Measurements from ENCODE around the gene TM6SF1. TPM values are rescaled to one million over a fixed set of nuclear protein-coding genes. Genes with fewer than 3 reads are reported as not detected.
A peak's percentile ranks its signal among the peaks of the same experiment; 100 is the strongest.
"Not testable (repeated sequence)": the region's sequence is repeated elsewhere in the genome, so short reads cannot be mapped to it uniquely, and the experiment has no call there.

The TM6SF1 gene
- total and polyA plus RNA-seq, 2 donors, result 2.9 to 11.7 TPM

DNA sequence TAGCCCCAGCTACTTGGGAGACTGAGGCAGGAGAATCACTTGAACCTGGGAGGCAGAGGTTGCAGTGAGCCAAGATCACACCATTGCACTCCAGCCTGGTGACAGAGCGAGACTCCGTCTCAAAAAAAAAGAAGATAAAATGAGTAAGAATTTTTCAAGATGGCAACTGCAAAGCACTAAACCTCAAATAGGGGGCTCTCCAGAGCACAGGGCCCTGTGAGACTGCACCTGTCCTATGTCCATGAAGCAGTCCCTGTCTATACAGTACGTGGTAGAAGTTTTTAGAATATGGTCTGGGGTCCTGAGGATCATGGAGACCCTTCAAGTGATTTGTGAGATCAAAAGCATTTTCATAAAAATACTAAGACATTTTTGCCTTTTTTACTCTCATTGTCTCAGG is 22.0 kb upstream of the TM6SF1 start:
- H3K27me3 ChIP-seq (ENCODE audit: control insufficient read depth in 2 of 2, insufficient read depth in 1 of 2, low read length in 1 of 2); DNase-seq (ENCODE audit: low read depth in 6 of 9, low spot score in 9 of 9): not testable (repeated sequence)
- WGBS, result 95% methylated on average over 3 of the region's 3 CpGs

GRCh38 chr15:83085864-83086552 is 21.4 kb upstream of the TM6SF1 start:
- H3K4me3 ChIP-seq (ENCODE audit: low read length in 2 of 2); H3K4me1 ChIP-seq (ENCODE audit: control insufficient read depth in 2 of 2, insufficient read depth in 2 of 2, low read length in 2 of 2); H3K27ac ChIP-seq (ENCODE audit: low read depth in 1 of 2, low read length in 1 of 2); H3K9me3 ChIP-seq (ENCODE audit: control insufficient read depth in 2 of 2, insufficient read depth in 1 of 2, low read length in 1 of 2); H3K36me3 ChIP-seq (ENCODE audit: control insufficient read depth in 2 of 2, insufficient read depth in 2 of 2, low read length in 1 of 2); DNase-seq (ENCODE audit: low read depth in 6 of 9, low spot score in 9 of 9); H3K27me3 ChIP-seq (ENCODE audit: control insufficient read depth in 2 of 2, insufficient read depth in 1 of 2, low read length in 1 of 2): not testable (repeated sequence)
- 92% methylated on average over 8 of the region's 8 CpGs for WGBS

More for the DNA sequence above, 22.0 kb upstream of the TM6SF1 start:
- H3K9me3 ChIP-seq (ENCODE audit: control insufficient read depth in 2 of 2, insufficient read depth in 1 of 2, low read length in 1 of 2); H3K4me1 ChIP-seq (ENCODE audit: control insufficient read depth in 2 of 2, insufficient read depth in 2 of 2, low read length in 2 of 2); H3K27ac ChIP-seq (ENCODE audit: low read depth in 1 of 2, low read length in 1 of 2); H3K4me3 ChIP-seq (ENCODE audit: low read length in 2 of 2); H3K36me3 ChIP-seq (ENCODE audit: control insufficient read depth in 2 of 2, insufficient read depth in 2 of 2, low read length in 1 of 2): not testable (repeated sequence)

DNA sequence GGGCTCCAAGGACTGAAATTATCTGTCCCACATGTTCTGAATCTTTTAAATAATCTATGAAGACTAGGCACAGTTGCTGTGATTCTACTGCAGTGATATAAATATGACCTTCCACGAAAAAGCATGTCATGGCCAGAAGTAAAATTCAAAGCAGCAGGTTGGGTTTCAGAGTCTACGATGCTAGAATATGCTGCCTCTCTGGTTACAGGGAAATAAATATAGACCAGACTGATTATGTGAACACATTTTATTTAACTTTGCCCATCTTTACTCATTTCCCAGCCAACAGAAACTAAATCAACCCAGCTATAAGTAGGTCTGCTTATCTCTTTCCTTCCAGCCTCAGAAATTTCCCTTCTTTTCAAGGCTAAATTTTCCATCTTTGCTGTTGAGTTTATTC is 19.9 kb upstream of the TM6SF1 start:
- WGBS, result 79% methylated on average over 2 of the region's 2 CpGs
- DNase-seq (ENCODE audit: low read depth in 6 of 9, low spot score in 9 of 9), result no peak

GRCh38 chr15:83088876-83089275 is 18.6 kb upstream of the TM6SF1 start:
- Histone ChIP-seq H3K36me3 (ENCODE audit: control insufficient read depth in 2 of 2, insufficient read depth in 2 of 2, low read length in 1 of 2) (no peaks in the 10 kb centered on the region), H3K4me1 (ENCODE audit: control insufficient read depth in 2 of 2, insufficient read depth in 2 of 2, low read length in 2 of 2) (no peaks in the 10 kb centered on the region), H3K4me3 (ENCODE audit: low read length in 2 of 2) (no peak overlapping the region), H3K9me3 (ENCODE audit: control insufficient read depth in 2 of 2, insufficient read depth in 1 of 2, low read length in 1 of 2) (no peaks in the 10 kb centered on the region), H3K27me3 (ENCODE audit: control insufficient read depth in 2 of 2, insufficient read depth in 1 of 2, low read length in 1 of 2) (no peaks in the 10 kb centered on the region), H3K27ac (ENCODE audit: low read depth in 1 of 2, low read length in 1 of 2) (no peak overlapping the region)
- DNase-seq (ENCODE audit: low read depth in 6 of 9, low spot score in 9 of 9), result no peak
- 97% methylated on average over 2 of the region's 2 CpGs for WGBS

More for the DNA sequence above, 19.9 kb upstream of the TM6SF1 start:
- Histone ChIP-seq H3K9me3 (ENCODE audit: control insufficient read depth in 2 of 2, insufficient read depth in 1 of 2, low read length in 1 of 2) (no peaks in the 10 kb centered on the region), H3K27me3 (ENCODE audit: control insufficient read depth in 2 of 2, insufficient read depth in 1 of 2, low read length in 1 of 2) (no peaks in the 10 kb centered on the region), H3K27ac (ENCODE audit: low read depth in 1 of 2, low read length in 1 of 2) (no peak overlapping the region), H3K4me1 (ENCODE audit: control insufficient read depth in 2 of 2, insufficient read depth in 2 of 2, low read length in 2 of 2) (no peaks in the 10 kb centered on the region), H3K36me3 (ENCODE audit: control insufficient read depth in 2 of 2, insufficient read depth in 2 of 2, low read length in 1 of 2) (no peaks in the 10 kb centered on the region), H3K4me3 (ENCODE audit: low read length in 2 of 2) (no peak overlapping the region)

GRCh38 chr15:83090465-83090864 is 17.0 kb upstream of the TM6SF1 start:
- H3K27ac ChIP-seq (ENCODE audit: low read depth in 1 of 2, low read length in 1 of 2), result no peak overlapping the region
- no peaks in the 10 kb centered on the region for H3K4me1 ChIP-seq (ENCODE audit: control insufficient read depth in 2 of 2, insufficient read depth in 2 of 2, low read length in 2 of 2)
- no peaks in the 10 kb centered on the region for H3K36me3 ChIP-seq (ENCODE audit: control insufficient read depth in 2 of 2, insufficient read depth in 2 of 2, low read length in 1 of 2)
- DNase-seq (ENCODE audit: low read depth in 6 of 9, low spot score in 9 of 9), result no peak
- 97% methylated on average over 4 of the region's 4 CpGs for WGBS
- H3K27me3 ChIP-seq (ENCODE audit: control insufficient read depth in 2 of 2, insufficient read depth in 1 of 2, low read length in 1 of 2), result no peaks in the 10 kb centered on the region
- no peaks in the 10 kb centered on the region for H3K9me3 ChIP-seq (ENCODE audit: control insufficient read depth in 2 of 2, insufficient read depth in 1 of 2, low read length in 1 of 2)
- no peak overlapping the region for H3K4me3 ChIP-seq (ENCODE audit: low read length in 2 of 2)

DNA sequence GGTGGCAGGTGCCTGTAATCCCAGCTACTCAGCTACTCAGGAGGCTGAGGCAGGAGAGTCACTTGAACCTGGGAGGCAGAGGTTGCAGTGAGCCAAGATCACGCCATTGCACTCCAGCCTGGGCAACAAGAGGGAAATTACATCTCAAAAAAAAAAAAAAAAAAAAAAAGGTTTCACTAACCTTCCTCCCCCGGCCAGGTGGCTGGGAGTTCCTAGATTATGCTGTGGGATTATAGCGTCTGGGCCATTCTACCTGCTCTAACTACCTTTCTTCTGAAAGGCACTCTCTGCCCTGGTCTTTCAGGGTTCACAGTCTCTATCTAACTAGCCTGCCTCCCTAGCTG is 15.5 kb upstream of the TM6SF1 start:
- not testable (repeated sequence) for H3K4me1 ChIP-seq (ENCODE audit: control insufficient read depth in 2 of 2, insufficient read depth in 2 of 2, low read length in 2 of 2); H3K36me3 ChIP-seq (ENCODE audit: control insufficient read depth in 2 of 2, insufficient read depth in 2 of 2, low read length in 1 of 2); DNase-seq (ENCODE audit: low read depth in 6 of 9, low spot score in 9 of 9); H3K4me3 ChIP-seq (ENCODE audit: low read length in 2 of 2); H3K9me3 ChIP-seq (ENCODE audit: control insufficient read depth in 2 of 2, insufficient read depth in 1 of 2, low read length in 1 of 2); H3K27me3 ChIP-seq (ENCODE audit: control insufficient read depth in 2 of 2, insufficient read depth in 1 of 2, low read length in 1 of 2)
- WGBS, result 94% methylated on average over 3 of the region's 3 CpGs
- H3K27ac ChIP-seq (ENCODE audit: low read depth in 1 of 2, low read length in 1 of 2), result peak overlapping the region in 1 of 2 donors; percentile 17

- H3K36me3 ChIP-seq (ENCODE audit: control insufficient read depth in 2 of 2, insufficient read depth in 2 of 2, low read length in 1 of 2), result no peaks in the 10 kb centered on the region
- no peak overlapping the region for H3K4me3 ChIP-seq (ENCODE audit: low read length in 2 of 2)
- 53% methylated on average over 4 of the region's 4 CpGs for WGBS
- no peaks in the 10 kb centered on the region for H3K9me3 ChIP-seq (ENCODE audit: control insufficient read depth in 2 of 2, insufficient read depth in 1 of 2, low read length in 1 of 2)
- peak in 1 of 9 donors; percentile 32 for DNase-seq (ENCODE audit: low read depth in 6 of 9, low spot score in 9 of 9)
- H3K27me3 ChIP-seq (ENCODE audit: control insufficient read depth in 2 of 2, insufficient read depth in 1 of 2, low read length in 1 of 2), result no peaks in the 10 kb centered on the region
- no peaks in the 10 kb centered on the region for H3K4me1 ChIP-seq (ENCODE audit: control insufficient read depth in 2 of 2, insufficient read depth in 2 of 2, low read length in 2 of 2)
- H3K27ac ChIP-seq (ENCODE audit: low read depth in 1 of 2, low read length in 1 of 2), result peak overlapping the region in 1 of 2 donors; percentile 17
These were observed 15.0 kb upstream of the TM6SF1 start for GRCh38 chr15:83092309-83092976.

GRCh38 chr15:83094583-83094982 is 12.9 kb upstream of the TM6SF1 start:
- Histone ChIP-seq H3K27me3 (ENCODE audit: control insufficient read depth in 2 of 2, insufficient read depth in 1 of 2, low read length in 1 of 2) (no peaks in the 10 kb centered on the region), H3K4me1 (ENCODE audit: control insufficient read depth in 2 of 2, insufficient read depth in 2 of 2, low read length in 2 of 2) (no peaks in the 10 kb centered on the region), H3K27ac (ENCODE audit: low read depth in 1 of 2, low read length in 1 of 2) (no peak overlapping the region), H3K9me3 (ENCODE audit: control insufficient read depth in 2 of 2, insufficient read depth in 1 of 2, low read length in 1 of 2) (no peaks in the 10 kb centered on the region), H3K4me3 (ENCODE audit: low read length in 2 of 2) (no peak overlapping the region), H3K36me3 (ENCODE audit: control insufficient read depth in 2 of 2, insufficient read depth in 2 of 2, low read length in 1 of 2) (no peaks in the 10 kb centered on the region)
- WGBS, result 95% methylated on average over 5 of the region's 5 CpGs
- no peak for DNase-seq (ENCODE audit: low read depth in 6 of 9, low spot score in 9 of 9)

DNA sequence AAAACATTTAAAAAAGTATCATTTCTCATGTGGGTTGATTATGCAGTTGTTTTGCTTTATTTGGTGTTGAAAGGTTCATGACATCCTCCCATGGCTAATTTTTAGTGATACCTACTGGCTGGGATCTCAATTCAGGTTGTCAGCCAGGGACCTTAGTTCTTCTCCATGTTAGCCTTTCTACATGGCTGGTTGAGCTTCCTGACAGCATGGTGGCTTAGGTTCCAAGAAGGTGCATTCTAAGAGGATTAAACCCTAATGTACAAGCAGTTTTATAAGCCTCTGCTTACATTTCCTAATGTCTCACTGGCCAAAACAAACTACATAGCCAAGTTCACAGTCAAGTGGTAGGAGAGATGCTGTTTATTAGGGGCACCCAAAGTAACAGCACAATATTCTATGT is 9.4 kb upstream of the TM6SF1 start:
- Histone ChIP-seq H3K4me1 (ENCODE audit: control insufficient read depth in 2 of 2, insufficient read depth in 2 of 2, low read length in 2 of 2) (no peaks in the 10 kb centered on the region), H3K27me3 (ENCODE audit: control insufficient read depth in 2 of 2, insufficient read depth in 1 of 2, low read length in 1 of 2) (no peaks in the 10 kb centered on the region), H3K4me3 (ENCODE audit: low read length in 2 of 2) (no peak overlapping the region), H3K27ac (ENCODE audit: low read depth in 1 of 2, low read length in 1 of 2) (no peak overlapping the region), H3K9me3 (ENCODE audit: control insufficient read depth in 2 of 2, insufficient read depth in 1 of 2, low read length in 1 of 2) (no peaks in the 10 kb centered on the region), H3K36me3 (ENCODE audit: control insufficient read depth in 2 of 2, insufficient read depth in 2 of 2, low read length in 1 of 2) (no peaks in the 10 kb centered on the region)
- no peak for DNase-seq (ENCODE audit: low read depth in 6 of 9, low spot score in 9 of 9)

Measured in thymus (tissue), 11 donors.